HFFc6 (cell line): ENCODE results near the gene SMURF2. TPM values are rescaled to one million over a fixed set of nuclear protein-coding genes. Genes with fewer than 3 reads are reported as not detected.

Experiments
- DNase-seq: peaks from one replicate; pipeline ENCODE4 v3.0.0-alpha.2; 2018
- H3K27ac Mint-ChIP-seq: 2 replicates; pipeline ENCODE4 v1.8.0; 2020; ENCODE audit warnings: mild to moderate bottlenecking, mixed read lengths
- H3K27me3 Mint-ChIP-seq: 2 replicates; pipeline ENCODE4 v1.8.0; 2021; ENCODE audit warnings: mild to moderate bottlenecking, moderate library complexity, mixed read lengths; ENCODE audit not compliant: insufficient read depth
- H3K36me3 Mint-ChIP-seq: 2 replicates; pipeline ENCODE4 v1.8.0; 2021; ENCODE audit warnings: low read depth, mixed read lengths
- H3K4me1 Mint-ChIP-seq: 2 replicates; pipeline ENCODE4 v1.8.0; 2020; ENCODE audit warnings: low read depth, mixed read lengths
- H3K4me3 Mint-ChIP-seq: 2 replicates; pipeline ENCODE4 v1.8.0; 2020; ENCODE audit warnings: mild to moderate bottlenecking, moderate library complexity, mixed read lengths
- H3K9me3 Mint-ChIP-seq: 2 replicates; pipeline ENCODE4 v1.8.0; 2020; ENCODE audit warnings: mild to moderate bottlenecking, mixed read lengths
- CTCF ChIP-seq: fragments of 200-600 bp; sonication (generic); IDR thresholded peaks from 2 replicates; pipeline ENCODE4 v1.5.0; 2021; ENCODE audit warnings: antibody characterized with exemption, mild to moderate bottlenecking
- total RNA-seq, 6 experiments: library from RNA; stranded (reverse); fragmentation: NEBNext Ultra II Directional; extraction: Animal tissue kit (Norgen Biotek cat#: 25700); gene quantifications; 2 replicates in 1 of 6; 3 replicates in 5 of 6; pipeline ENCODE4 v1.2.3, GENCODE V29; 2021

SMURF2 gene
- total RNA-seq, 6 experiments from 2014 or later: 92.5 to 206 (median 99.1) TPM

GRCh38 chr17:64653985-64654355 is 8.1 kb downstream of the SMURF2 start:
- H3K4me1 Mint-ChIP-seq: peaks cover 81% of the 10 kb centered on the region

GRCh38 chr17:64653325-64653984 is 8.7 kb downstream of the SMURF2 start:
- H3K27ac Mint-ChIP-seq: peak overlapping the region; percentile 91
- DNase-seq: peak; percentile 59
- H3K27me3 Mint-ChIP-seq: no peaks in the 10 kb centered on the region; the same call in 1 of the 2 replicates
- H3K36me3 Mint-ChIP-seq: peaks cover 38% of the 10 kb centered on the region
- peaks cover 5% of the 10 kb centered on the region; the same call in 1 of the 2 replicates for H3K9me3 Mint-ChIP-seq
- peak overlapping the region; percentile 82 for H3K4me3 Mint-ChIP-seq
- H3K4me1 Mint-ChIP-seq: peaks cover 82% of the 10 kb centered on the region
- TF ChIP-seq CTCF: no peak

More at GRCh38 chr17:64653985-64654355, 8.1 kb downstream of the SMURF2 start:
- Mint-ChIP-seq H3K4me3 (peak overlapping the region; percentile 82), H3K9me3 (peaks cover 5% of the 10 kb centered on the region; the same call in 1 of the 2 replicates), H3K27ac (peak overlapping the region; percentile 91), H3K27me3 (no peaks in the 10 kb centered on the region; the same call in 1 of the 2 replicates), H3K36me3 (peaks cover 36% of the 10 kb centered on the region)
- no peak for TF ChIP-seq CTCF
- no peak for DNase-seq

- Mint-ChIP-seq H3K36me3 (peaks cover 37% of the 10 kb centered on the region), H3K9me3 (peaks cover 5% of the 10 kb centered on the region; the same call in 1 of the 2 replicates), H3K27ac (peak overlapping the region; percentile 91), H3K4me3 (peak overlapping the region; percentile 82; the same call in 1 of the 2 replicates), H3K27me3 (no peaks in the 10 kb centered on the region; the same call in none of the 2 replicates), H3K4me1 (peaks cover 79% of the 10 kb centered on the region)
- no peak for TF ChIP-seq CTCF
- no peak for DNase-seq
Measured at GRCh38 chr17:64651889-64652288, 10.2 kb downstream of the SMURF2 start.

GRCh38 chr17:64648234-64648633 is 13.9 kb downstream of the SMURF2 start:
- TF ChIP-seq CTCF: no peak
- H3K4me3 Mint-ChIP-seq: peak overlapping the region; percentile 74; the same call in 1 of the 2 replicates
- H3K27ac Mint-ChIP-seq: peak overlapping the region; percentile 79
- peaks cover 26% of the 10 kb centered on the region for H3K36me3 Mint-ChIP-seq
- H3K4me1 Mint-ChIP-seq: peaks cover 75% of the 10 kb centered on the region
- DNase-seq: no peak
- no peaks in the 10 kb centered on the region for H3K9me3 Mint-ChIP-seq
- H3K27me3 Mint-ChIP-seq: no peaks in the 10 kb centered on the region; the same call in none of the 2 replicates

GRCh38 chr17:64647817-64648216 is 14.3 kb downstream of the SMURF2 start:
- Mint-ChIP-seq H3K27me3 (no peaks in the 10 kb centered on the region; the same call in none of the 2 replicates), H3K9me3 (no peaks in the 10 kb centered on the region), H3K4me1 (peaks cover 73% of the 10 kb centered on the region), H3K36me3 (peaks cover 27% of the 10 kb centered on the region), H3K27ac (peak overlapping the region; percentile 79), H3K4me3 (0 out of 2 replicates have a peak overlapping the region, but pooled peaks have one; percentile 74)
- DNase-seq: no peak
- no peak for TF ChIP-seq CTCF
